HepG2 (cell line): Measurements from ENCODE around the gene TRPT1. TPM values are rescaled to one million over a fixed set of nuclear protein-coding genes. Genes with fewer than 3 reads are reported as not detected.
A peak's percentile ranks its signal among the peaks of the same experiment; 100 is the strongest.

Source experiments
- ARNT ChIP-seq: fragments of 450-650 bp; IDR thresholded peaks from 2 replicates; pipeline ENCODE4 v1.6.1; 2017
- ARNT2 ChIP-seq: sonication (generic); formaldehyde crosslinking; IDR thresholded peaks from 2 replicates; pipeline ENCODE4 v1.8.0; 2022; ENCODE audit warnings: mild to moderate bottlenecking, low read depth, missing genetic modification reagents, moderate library complexity
- CEBPG ChIP-seq: IDR thresholded peaks from 2 replicates; pipeline ENCODE4 v1.6.1; 2016
- ELF3 ChIP-seq: IDR thresholded peaks from 2 replicates; pipeline ENCODE4 v1.6.1; 2016; ENCODE audit warnings: missing genetic modification reagents, missing compliant biosample characterization
- FLYWCH1 ChIP-seq: sonication (generic); formaldehyde crosslinking; IDR thresholded peaks from 2 replicates; pipeline ENCODE4 v1.8.1; 2023; ENCODE audit warnings: mild to moderate bottlenecking, missing genetic modification reagents
- GABPB1 ChIP-seq: IDR thresholded peaks from 2 replicates; pipeline ENCODE4 v1.6.1; 2016; ENCODE audit warnings: mild to moderate bottlenecking, missing genetic modification reagents, moderate library complexity, missing compliant biosample characterization
- IKZF5 ChIP-seq: IDR thresholded peaks from 2 replicates; pipeline ENCODE4 v1.6.1; 2018; ENCODE audit warnings: missing genetic modification reagents, mild to moderate bottlenecking, missing compliant biosample characterization
- KDM2A ChIP-seq: sonication (generic); formaldehyde crosslinking; IDR thresholded peaks from 2 replicates; pipeline ENCODE4 v1.4.0; 2020; ENCODE audit warnings: low read depth, missing genetic modification reagents, borderline replicate concordance
- LCORL ChIP-seq, 2 experiments: fragments of 450-650 bp in 1 of 2; sonication (generic) in 1 of 2; formaldehyde crosslinking in 1 of 2; IDR thresholded peaks; 2 replicates each; pipeline versions ENCODE4 v1.5.0 to v1.6.1; 2017 to 2020; ENCODE audit warnings: antibody characterized with exemption in 1 of 2, missing genetic modification reagents in 1 of 2
- MXD3 ChIP-seq: IDR thresholded peaks from 2 replicates; pipeline ENCODE4 v1.6.1; 2016; ENCODE audit warnings: mild to moderate bottlenecking, missing biosample characterization, missing genetic modification reagents
- NR1H2 ChIP-seq: sonication (generic); formaldehyde crosslinking; IDR thresholded peaks from 2 replicates; pipeline ENCODE4 v1.8.1; 2022; ENCODE audit warnings: low read depth, missing genetic modification reagents, borderline replicate concordance
- RARA ChIP-seq: IDR thresholded peaks from 2 replicates; pipeline ENCODE4 v1.6.1; 2016; ENCODE audit warnings: missing genetic modification reagents, missing compliant biosample characterization
- RBFOX2 ChIP-seq: fragments of 200-400 bp; formaldehyde crosslinking; IDR thresholded peaks from 2 replicates; pipeline ENCODE4 v1.6.1; 2017; ENCODE audit warnings: low read depth, mild to moderate bottlenecking, low read length
- SAP130 ChIP-seq: IDR thresholded peaks from 2 replicates; pipeline ENCODE4 v1.6.1; 2016; ENCODE audit warnings: low read depth
- SMYD3 ChIP-seq: sonication (generic); formaldehyde crosslinking; IDR thresholded peaks from 2 replicates; pipeline ENCODE4 v1.8.1; 2023; ENCODE audit warnings: mild to moderate bottlenecking, missing genetic modification reagents
- STAG1 ChIP-seq: sonication (generic); formaldehyde crosslinking; IDR thresholded peaks from 2 replicates; pipeline ENCODE4 v1.4.0; 2020; ENCODE audit warnings: missing genetic modification reagents
- ZBTB7B ChIP-seq: sonication (generic); formaldehyde crosslinking; IDR thresholded peaks from 2 replicates; pipeline ENCODE4 v1.4.0; 2020; ENCODE audit warnings: missing genetic modification reagents
- ZFP82 ChIP-seq: sonication (generic); formaldehyde crosslinking; IDR thresholded peaks from 2 replicates; pipeline ENCODE4 v1.5.1; 2020; ENCODE audit warnings: mild to moderate bottlenecking, missing genetic modification reagents, borderline replicate concordance
- ZNF556 ChIP-seq: sonication (generic); formaldehyde crosslinking; IDR thresholded peaks from 2 replicates; pipeline ENCODE4 v1.4.0; 2020; ENCODE audit warnings: mild to moderate bottlenecking, missing genetic modification reagents, borderline replicate concordance
- ZNF7 ChIP-seq: IDR thresholded peaks from 2 replicates; pipeline ENCODE4 v1.6.1; 2016; ENCODE audit warnings: missing biosample characterization, missing genetic modification reagents
- polyA plus RNA-seq, 8 experiments: library from polyadenylated mRNA; depleted of rRNA in 3 of 8; stranded (reverse) in 7 of 8; unstranded in 1 of 8; fragments of >200 nt; fragmentation: Illumina TruSeq in 4 of 8; extraction: Trizol in 4 of 8; gene quantifications; 2 replicates each; pipeline versions ENCODE4 v1.2.1 to v1.2.3, GENCODE V29; 2011 to 2016; ENCODE audit warnings: low read depth in 4 of 8, missing spikeins in 1 of 8, mixed read lengths in 1 of 8; ENCODE audit not compliant: insufficient read depth in 1 of 8
- total RNA-seq, 5 experiments: library from RNA; depleted of rRNA; stranded (reverse); fragments of >200 nt; fragmentation: Illumina TruSeq; extraction: Trizol; gene quantifications; 2 replicates each; pipeline ENCODE4 v1.2.3, GENCODE V29; 2016; ENCODE audit warnings: low read depth in 1 of 5
- TF ChIP-seq, protein P1 (sequence below): sonication (generic); formaldehyde crosslinking; IDR thresholded peaks from 2 replicates; pipeline ENCODE4 v1.4.0; 2020; ENCODE audit warnings: mild to moderate bottlenecking, missing genetic modification reagents
- TF ChIP-seq, protein P2 (sequence below): sonication (generic); formaldehyde crosslinking; IDR thresholded peaks from 2 replicates; pipeline ENCODE4 v1.5.0; 2020; ENCODE audit warnings: mild to moderate bottlenecking, missing genetic modification reagents, borderline replicate concordance

Gene TRPT1
- total and polyA plus RNA-seq, 2 of the 13 experiments (the other 11 are each of a cell fraction or from before 2014, with no cell fraction given): 24.8 to 40.7 TPM

GRCh38 chr11:64233913-64234586 lies 8.1 kb upstream of the TRPT1 start, which contains the start of gene VEGFB (continued):
- TF ChIP-seq MXD3 (CRISPR knock-in tag) (peak; percentile 50; the same call in 1 of the 2 replicates), FLYWCH1 (CRISPR knock-in tag) (no peak), CEBPG (no peak), RARA (peak; percentile 7; the same call in 1 of the 2 replicates), ZBTB7B (CRISPR knock-in tag) (0 out of 2 replicates have a peak, but pooled peaks have one; percentile 19), ZFP82 (CRISPR knock-in tag) (no peak), SAP130 (CRISPR knock-in tag) (peak; percentile 28; the same call in 1 of the 2 replicates), ARNT (no peak), KDM2A (CRISPR knock-in tag) (peak; percentile 51; the same call in 1 of the 2 replicates), ELF3 (CRISPR knock-in tag) (no peak), SMYD3 (CRISPR knock-in tag) (no peak), IKZF5 (CRISPR knock-in tag) (no peak), RBFOX2 (peak; percentile 21; the same call in 1 of the 2 replicates), ARNT2 (CRISPR knock-in tag) (peak; percentile 59; the same call in 1 of the 2 replicates), STAG1 (CRISPR knock-in tag) (no peak), GABPB1 (CRISPR knock-in tag) (peak; percentile 50; the same call in 1 of the 2 replicates), NR1H2 (CRISPR knock-in tag) (no peak), ZNF556 (CRISPR knock-in tag) (0 out of 2 replicates have a peak, but pooled peaks have one; percentile 36), LCORL (IDR thresholded peaks at IDR 0.05) (no peak), LCORL (CRISPR knock-in tag; IDR thresholded peaks at IDR 0.05) (peak; percentile 30; the same call in 1 of the 2 replicates), ZNF7 (no peak)
- TF ChIP-seq, protein P1, sequence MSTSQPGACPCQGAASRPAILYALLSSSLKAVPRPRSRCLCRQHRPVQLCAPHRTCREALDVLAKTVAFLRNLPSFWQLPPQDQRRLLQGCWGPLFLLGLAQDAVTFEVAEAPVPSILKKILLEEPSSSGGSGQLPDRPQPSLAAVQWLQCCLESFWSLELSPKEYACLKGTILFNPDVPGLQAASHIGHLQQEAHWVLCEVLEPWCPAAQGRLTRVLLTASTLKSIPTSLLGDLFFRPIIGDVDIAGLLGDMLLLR (CRISPR knock-in tag): no peak
- TF ChIP-seq, protein P2, sequence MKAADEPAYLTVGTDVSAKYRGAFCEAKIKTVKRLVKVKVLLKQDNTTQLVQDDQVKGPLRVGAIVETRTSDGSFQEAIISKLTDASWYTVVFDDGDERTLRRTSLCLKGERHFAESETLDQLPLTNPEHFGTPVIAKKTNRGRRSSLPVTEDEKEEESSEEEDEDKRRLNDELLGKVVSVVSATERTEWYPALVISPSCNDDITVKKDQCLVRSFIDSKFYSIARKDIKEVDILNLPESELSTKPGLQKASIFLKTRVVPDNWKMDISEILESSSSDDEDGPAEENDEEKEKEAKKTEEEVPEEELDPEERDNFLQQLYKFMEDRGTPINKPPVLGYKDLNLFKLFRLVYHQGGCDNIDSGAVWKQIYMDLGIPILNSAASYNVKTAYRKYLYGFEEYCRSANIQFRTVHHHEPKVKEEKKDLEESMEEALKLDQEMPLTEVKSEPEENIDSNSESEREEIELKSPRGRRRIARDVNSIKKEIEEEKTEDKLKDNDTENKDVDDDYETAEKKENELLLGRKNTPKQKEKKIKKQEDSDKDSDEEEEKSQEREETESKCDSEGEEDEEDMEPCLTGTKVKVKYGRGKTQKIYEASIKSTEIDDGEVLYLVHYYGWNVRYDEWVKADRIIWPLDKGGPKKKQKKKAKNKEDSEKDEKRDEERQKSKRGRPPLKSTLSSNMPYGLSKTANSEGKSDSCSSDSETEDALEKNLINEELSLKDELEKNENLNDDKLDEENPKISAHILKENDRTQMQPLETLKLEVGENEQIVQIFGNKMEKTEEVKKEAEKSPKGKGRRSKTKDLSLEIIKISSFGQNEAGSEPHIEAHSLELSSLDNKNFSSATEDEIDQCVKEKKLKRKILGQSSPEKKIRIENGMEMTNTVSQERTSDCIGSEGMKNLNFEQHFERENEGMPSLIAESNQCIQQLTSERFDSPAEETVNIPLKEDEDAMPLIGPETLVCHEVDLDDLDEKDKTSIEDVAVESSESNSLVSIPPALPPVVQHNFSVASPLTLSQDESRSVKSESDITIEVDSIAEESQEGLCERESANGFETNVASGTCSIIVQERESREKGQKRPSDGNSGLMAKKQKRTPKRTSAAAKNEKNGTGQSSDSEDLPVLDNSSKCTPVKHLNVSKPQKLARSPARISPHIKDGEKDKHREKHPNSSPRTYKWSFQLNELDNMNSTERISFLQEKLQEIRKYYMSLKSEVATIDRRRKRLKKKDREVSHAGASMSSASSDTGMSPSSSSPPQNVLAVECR: peak; percentile 42
